Natural killer cell (primary cell): ENCODE results near the gene CTNNA3. TPM values are rescaled to one million over a fixed set of nuclear protein-coding genes. Genes with fewer than 3 reads are reported as not detected.

Source experiments
- ATAC-seq, 3 donors: fragments of 150-1000 bp in 2 of 3; fragments of 200-7000 bp in 1 of 3; cut with Tn5 transposase; 1 replicate in 1 of 3; 2 replicates in 2 of 3; pipeline ENCODE4 v1.10.0; 2021; ENCODE audit warnings: mild to moderate bottlenecking in 2 of 3, moderate library complexity in 2 of 3
- DNase-seq, 2 donors: peaks; one replicate each; pipeline versions ENCODE4 v3.0.0 to v3.0.0-alpha.2; 2013 to 2021; ENCODE audit warnings: mixed read lengths in 1 of 2
- H3K27ac ChIP-seq: one replicate; pipeline ENCODE4 v1.5.1; 2013; ENCODE audit warnings: mild to moderate bottlenecking, low read length
- H3K27me3 ChIP-seq: one replicate; pipeline ENCODE4 v1.6.1; 2013; ENCODE audit warnings: low read length; ENCODE audit not compliant: control insufficient read depth, insufficient read depth
- H3K36me3 ChIP-seq: one replicate; pipeline ENCODE4 v1.6.1; 2013; ENCODE audit warnings: low read length; ENCODE audit not compliant: control insufficient read depth, insufficient read depth
- H3K4me1 ChIP-seq: one replicate; pipeline ENCODE4 v1.6.1; 2013; ENCODE audit warnings: low read length; ENCODE audit not compliant: control insufficient read depth, insufficient read depth
- H3K4me3 ChIP-seq: one replicate; pipeline ENCODE4 v1.5.1; 2013; ENCODE audit warnings: low read length
- H3K9me3 ChIP-seq: one replicate; pipeline ENCODE4 v1.6.1; 2013; ENCODE audit warnings: low read length; ENCODE audit not compliant: control insufficient read depth, insufficient read depth
- H3K27ac Mint-ChIP-seq, 2 donors: one replicate each; pipeline ENCODE4 v1.8.0; 2022; ENCODE audit warnings: mild to moderate bottlenecking in 2 of 2, mixed read lengths in 2 of 2, moderate library complexity in 1 of 2
- H3K27me3 Mint-ChIP-seq, 2 donors: one replicate each; pipeline ENCODE4 v1.8.0; 2022; ENCODE audit warnings: low read depth in 2 of 2, mixed read lengths in 2 of 2
- H3K36me3 Mint-ChIP-seq: one replicate; pipeline ENCODE4 v1.8.0; 2022; ENCODE audit warnings: mixed read lengths
- H3K4me1 Mint-ChIP-seq, 2 donors: one replicate each; pipeline ENCODE4 v1.8.0; 2022; ENCODE audit warnings: mixed read lengths in 2 of 2
- H3K4me3 Mint-ChIP-seq: one replicate; pipeline ENCODE4 v1.8.0; 2022; ENCODE audit warnings: mild to moderate bottlenecking, moderate library complexity, mixed read lengths
- H3K9me3 Mint-ChIP-seq, 2 donors: one replicate each; pipeline ENCODE4 v1.8.0; 2022; ENCODE audit warnings: mixed read lengths in 2 of 2
- WGBS: methylation state at CpG from one replicate; pipeline ENCODE4 v1.1.7; 2013; ENCODE audit warnings: missing lambda C conversion rate; ENCODE audit not compliant: insufficient coverage; 5-methylcytosine and 5-hydroxymethylcytosine counted together
- intact Hi-C: fragments of 100-400 bp; cut with micrococcal nuclease; formaldehyde crosslinking; loops from one replicate; pipeline ENCODE4 v1.14.2; 2022
- total RNA-seq, 4 donors: library from RNA; stranded (reverse); fragments of 120-200 nt in 1 of 4; gene quantifications; one replicate each; pipeline versions ENCODE4 v1.2.3 to v1.2.4, GENCODE V29; 2013 to 2022
- TF ChIP-seq, protein P1 (sequence below): fragments of 200-600 bp; IDR thresholded peaks from one replicate; pipeline ENCODE4 v1.8.0; 2022; ENCODE audit warnings: antibody characterized with exemption

CTNNA3 gene
- total RNA-seq, 3 donors from 2014 or later (not counting 1 experiment from before 2014, with no cell fraction given), result not detected

DNA sequence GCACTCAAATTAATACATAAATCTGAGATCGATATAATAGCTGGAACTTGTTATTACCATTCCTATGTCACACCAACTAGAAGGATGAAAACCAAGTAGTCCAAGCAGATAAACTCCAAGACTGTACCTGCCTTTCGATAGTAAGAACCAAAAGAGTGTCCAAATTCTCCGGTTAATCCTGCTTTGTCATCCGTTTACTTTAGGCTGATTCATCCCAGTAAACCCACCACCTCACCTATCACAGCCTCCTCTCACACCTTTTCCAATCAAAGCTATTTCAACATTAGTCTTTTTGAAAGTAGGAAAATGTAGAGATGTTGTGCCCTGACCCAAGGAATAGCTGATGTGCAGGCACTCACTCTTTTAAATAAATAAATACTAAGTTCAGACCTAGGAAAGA is 177.2 kb downstream of the CTNNA3 start:
- Mint-ChIP-seq H3K36me3 (no peaks in the 10 kb centered on the region), H3K4me1 (no peaks in the 10 kb centered on the region), H3K9me3 (no peaks in the 10 kb centered on the region), H3K27ac (no peak overlapping the region), H3K27me3 (no peaks in the 10 kb centered on the region), H3K4me3 (no peak overlapping the region)
- no peaks in the 10 kb centered on the region for H3K9me3 ChIP-seq
- TF ChIP-seq, protein P1, sequence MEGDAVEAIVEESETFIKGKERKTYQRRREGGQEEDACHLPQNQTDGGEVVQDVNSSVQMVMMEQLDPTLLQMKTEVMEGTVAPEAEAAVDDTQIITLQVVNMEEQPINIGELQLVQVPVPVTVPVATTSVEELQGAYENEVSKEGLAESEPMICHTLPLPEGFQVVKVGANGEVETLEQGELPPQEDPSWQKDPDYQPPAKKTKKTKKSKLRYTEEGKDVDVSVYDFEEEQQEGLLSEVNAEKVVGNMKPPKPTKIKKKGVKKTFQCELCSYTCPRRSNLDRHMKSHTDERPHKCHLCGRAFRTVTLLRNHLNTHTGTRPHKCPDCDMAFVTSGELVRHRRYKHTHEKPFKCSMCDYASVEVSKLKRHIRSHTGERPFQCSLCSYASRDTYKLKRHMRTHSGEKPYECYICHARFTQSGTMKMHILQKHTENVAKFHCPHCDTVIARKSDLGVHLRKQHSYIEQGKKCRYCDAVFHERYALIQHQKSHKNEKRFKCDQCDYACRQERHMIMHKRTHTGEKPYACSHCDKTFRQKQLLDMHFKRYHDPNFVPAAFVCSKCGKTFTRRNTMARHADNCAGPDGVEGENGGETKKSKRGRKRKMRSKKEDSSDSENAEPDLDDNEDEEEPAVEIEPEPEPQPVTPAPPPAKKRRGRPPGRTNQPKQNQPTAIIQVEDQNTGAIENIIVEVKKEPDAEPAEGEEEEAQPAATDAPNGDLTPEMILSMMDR, result no peak
- DNase-seq (no peak), ATAC-seq (no peak)
- no peaks in the 10 kb centered on the region for H3K27me3 ChIP-seq
- H3K4me1 ChIP-seq, result no peaks in the 10 kb centered on the region
- no peak overlapping the region for H3K27ac ChIP-seq
- intact Hi-C loops, result no loop called here
- WGBS, result 79% methylated on average over 4 of the region's 4 CpGs
- H3K36me3 ChIP-seq, result no peaks in the 10 kb centered on the region
- H3K4me3 ChIP-seq, result no peak overlapping the region

GRCh38 chr10:67518043-67518442 is 178.0 kb downstream of the CTNNA3 start:
- TF ChIP-seq, protein P1, result no peak
- 92% methylated on average over 3 of the region's 4 CpGs for WGBS
- Mint-ChIP-seq H3K27me3 (no peaks in the 10 kb centered on the region), H3K4me3 (no peak overlapping the region), H3K9me3 (no peaks in the 10 kb centered on the region), H3K4me1 (no peaks in the 10 kb centered on the region), H3K27ac (no peak overlapping the region), H3K36me3 (no peaks in the 10 kb centered on the region)
- Histone ChIP-seq H3K4me1 (no peaks in the 10 kb centered on the region), H3K36me3 (no peaks in the 10 kb centered on the region), H3K4me3 (no peak overlapping the region), H3K27ac (no peak overlapping the region), H3K9me3 (no peaks in the 10 kb centered on the region), H3K27me3 (no peaks in the 10 kb centered on the region)
- intact Hi-C loops, result no loop called here
- ATAC-seq, result no peak
- no peak for DNase-seq

GRCh38 chr10:67506757-67507091 is 189.3 kb downstream of the CTNNA3 start:
- no peaks in the 10 kb centered on the region for H3K9me3 ChIP-seq
- H3K27ac ChIP-seq, result no peak overlapping the region
- Mint-ChIP-seq H3K27ac (no peak overlapping the region), H3K36me3 (no peaks in the 10 kb centered on the region), H3K9me3 (peaks cover 0 to 5% of the 10 kb centered on the region in 2 donors), H3K4me3 (no peak overlapping the region), H3K4me1 (no peaks in the 10 kb centered on the region), H3K27me3 (no peaks in the 10 kb centered on the region)
- no peak overlapping the region for H3K4me3 ChIP-seq
- no peaks in the 10 kb centered on the region for H3K27me3 ChIP-seq
- no peaks in the 10 kb centered on the region for H3K36me3 ChIP-seq
- TF ChIP-seq, protein P1, result no peak
- no peak for DNase-seq
- H3K4me1 ChIP-seq, result no peaks in the 10 kb centered on the region
- intact Hi-C loops, result no loop called here
- no peak for ATAC-seq

DNA sequence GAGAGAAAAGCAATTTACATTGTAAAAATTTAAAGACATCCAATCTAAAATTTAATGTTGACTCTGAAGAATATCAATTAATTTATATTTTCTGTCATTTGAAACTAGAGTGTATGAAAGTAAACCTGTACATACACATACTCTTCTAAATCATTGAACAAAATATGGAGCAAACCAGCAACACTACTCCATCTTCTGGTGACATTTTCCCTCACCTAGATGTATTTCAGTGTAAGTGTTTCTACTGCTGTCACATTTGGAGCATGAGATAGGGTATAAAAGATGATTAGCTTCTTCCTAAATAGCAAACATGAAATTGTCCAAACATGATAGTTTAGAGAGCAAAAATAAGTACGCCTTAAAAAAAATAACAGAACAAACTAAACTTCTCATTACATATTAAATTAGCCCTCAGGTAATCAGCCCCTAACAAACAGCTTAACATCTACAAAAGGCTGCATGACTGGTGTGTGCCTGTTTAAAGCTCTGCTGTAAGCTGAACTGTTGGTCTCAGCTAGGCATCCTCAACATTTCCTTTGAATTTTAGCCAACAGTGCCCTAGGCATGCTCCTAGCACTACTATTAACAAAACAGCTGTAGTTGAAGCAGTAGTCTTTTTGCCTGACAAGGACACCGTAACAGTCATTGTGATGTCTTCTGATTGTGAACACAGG is 189.8 kb downstream of the CTNNA3 start:
- WGBS, result 100% methylated on average over 2 of the region's 2 CpGs
- Histone ChIP-seq H3K9me3 (no peaks in the 10 kb centered on the region), H3K4me1 (no peaks in the 10 kb centered on the region), H3K27ac (no peak overlapping the region), H3K4me3 (no peak overlapping the region), H3K36me3 (no peaks in the 10 kb centered on the region), H3K27me3 (no peaks in the 10 kb centered on the region)
- TF ChIP-seq, protein P1, result no peak
- Mint-ChIP-seq H3K27ac (no peak overlapping the region), H3K4me3 (no peak overlapping the region), H3K4me1 (no peaks in the 10 kb centered on the region), H3K9me3 (peaks cover 5 to 7% of the 10 kb centered on the region in 2 donors), H3K27me3 (no peaks in the 10 kb centered on the region), H3K36me3 (no peaks in the 10 kb centered on the region)
- no peak for ATAC-seq
- intact Hi-C loops, result no loop called here
- no peak for DNase-seq
